Lower leg skin (tissue), 4 donors: ENCODE measurements around the gene MAN1C1. TPM values are rescaled to one million over a fixed set of nuclear protein-coding genes. Genes with fewer than 3 reads are reported as not detected.
A peak's percentile ranks its signal among the peaks of the same experiment; 100 is the strongest.

Experiments used
- DNase-seq, 2 donors: peaks; one replicate each; pipeline ENCODE4 v3.0.0-alpha.2; 2019; ENCODE audit warnings: low spot score in 2 of 2
- H3K4me3 ChIP-seq: fragments of 200-600 bp; sonication (generic); 2 replicates; pipeline ENCODE4 v1.5.1; 2017; ENCODE audit warnings: mild to moderate bottlenecking, low read depth; ENCODE audit not compliant: poor library complexity, severe bottlenecking
- POLR2A ChIP-seq, 2 donors: fragments of 450-650 bp; IDR thresholded peaks; one replicate each; pipeline ENCODE4 v1.6.1; 2016 to 2017; ENCODE audit warnings: antibody characterized with exemption in 2 of 2, mild to moderate bottlenecking in 1 of 2, moderate library complexity in 1 of 2
- WGBS, 2 donors: methylation state at CpG; one replicate each; pipeline ENCODE4 v1.1.5; 2018; 5-methylcytosine and 5-hydroxymethylcytosine counted together
- intact Hi-C: fragments of 100-400 bp; cut with DNase I; formaldehyde crosslinking; loops from one replicate; pipeline ENCODE4 v1.15.0; 2023; ENCODE audit warnings: low total_unique reads
- total RNA-seq, 4 donors: library from RNA; depleted of rRNA; stranded (reverse); fragments of >200 nt; gene quantifications; one replicate each; pipeline ENCODE4 v1.1.0, GENCODE V29; 2016
- TF ChIP-seq, protein P1 (sequence below), 3 donors: fragments of 450-650 bp; IDR thresholded peaks; one replicate each; pipeline ENCODE4 v1.5.1; 2016; ENCODE audit warnings: antibody characterized with exemption in 3 of 3, mild to moderate bottlenecking in 3 of 3, moderate library complexity in 2 of 3

Gene MAN1C1
- total RNA-seq, 4 donors from 2014 or later = 5.9 to 7.3 (median 6.6) TPM

DNA sequence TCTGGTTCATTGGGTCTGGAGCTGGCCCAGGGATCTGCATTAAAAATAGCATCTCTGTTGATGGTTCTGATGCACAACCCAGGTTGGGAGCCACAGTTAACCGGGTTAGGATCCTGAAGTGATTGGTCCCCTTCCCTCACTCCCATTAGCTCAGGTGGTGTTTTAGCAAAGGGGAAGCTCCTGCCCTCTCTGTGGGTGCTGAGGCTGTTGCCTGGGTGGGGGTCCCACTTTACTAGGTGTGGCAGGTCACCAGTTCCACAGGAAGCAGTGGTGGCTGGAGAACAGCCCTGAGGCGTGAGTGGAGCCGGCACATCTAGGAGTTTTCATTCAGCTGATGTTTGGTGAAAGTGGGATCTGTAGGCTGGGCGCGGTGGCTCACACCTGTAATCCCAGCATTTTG is 86.5 kb downstream of the MAN1C1 start:
- TF ChIP-seq, protein P1, sequence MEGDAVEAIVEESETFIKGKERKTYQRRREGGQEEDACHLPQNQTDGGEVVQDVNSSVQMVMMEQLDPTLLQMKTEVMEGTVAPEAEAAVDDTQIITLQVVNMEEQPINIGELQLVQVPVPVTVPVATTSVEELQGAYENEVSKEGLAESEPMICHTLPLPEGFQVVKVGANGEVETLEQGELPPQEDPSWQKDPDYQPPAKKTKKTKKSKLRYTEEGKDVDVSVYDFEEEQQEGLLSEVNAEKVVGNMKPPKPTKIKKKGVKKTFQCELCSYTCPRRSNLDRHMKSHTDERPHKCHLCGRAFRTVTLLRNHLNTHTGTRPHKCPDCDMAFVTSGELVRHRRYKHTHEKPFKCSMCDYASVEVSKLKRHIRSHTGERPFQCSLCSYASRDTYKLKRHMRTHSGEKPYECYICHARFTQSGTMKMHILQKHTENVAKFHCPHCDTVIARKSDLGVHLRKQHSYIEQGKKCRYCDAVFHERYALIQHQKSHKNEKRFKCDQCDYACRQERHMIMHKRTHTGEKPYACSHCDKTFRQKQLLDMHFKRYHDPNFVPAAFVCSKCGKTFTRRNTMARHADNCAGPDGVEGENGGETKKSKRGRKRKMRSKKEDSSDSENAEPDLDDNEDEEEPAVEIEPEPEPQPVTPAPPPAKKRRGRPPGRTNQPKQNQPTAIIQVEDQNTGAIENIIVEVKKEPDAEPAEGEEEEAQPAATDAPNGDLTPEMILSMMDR (IDR thresholded peaks at IDR 0.05) = no peak
- TF ChIP-seq POLR2A (IDR thresholded peaks at IDR 0.05) = no peak
- intact Hi-C loops = no loop called here
- WGBS, 2 donors = 90 to 91% methylated on average over 5 of the region's 5 CpGs
- DNase-seq = peak in 1 of 2 donors; percentile 65
- no peak overlapping the region for H3K4me3 ChIP-seq

DNA sequence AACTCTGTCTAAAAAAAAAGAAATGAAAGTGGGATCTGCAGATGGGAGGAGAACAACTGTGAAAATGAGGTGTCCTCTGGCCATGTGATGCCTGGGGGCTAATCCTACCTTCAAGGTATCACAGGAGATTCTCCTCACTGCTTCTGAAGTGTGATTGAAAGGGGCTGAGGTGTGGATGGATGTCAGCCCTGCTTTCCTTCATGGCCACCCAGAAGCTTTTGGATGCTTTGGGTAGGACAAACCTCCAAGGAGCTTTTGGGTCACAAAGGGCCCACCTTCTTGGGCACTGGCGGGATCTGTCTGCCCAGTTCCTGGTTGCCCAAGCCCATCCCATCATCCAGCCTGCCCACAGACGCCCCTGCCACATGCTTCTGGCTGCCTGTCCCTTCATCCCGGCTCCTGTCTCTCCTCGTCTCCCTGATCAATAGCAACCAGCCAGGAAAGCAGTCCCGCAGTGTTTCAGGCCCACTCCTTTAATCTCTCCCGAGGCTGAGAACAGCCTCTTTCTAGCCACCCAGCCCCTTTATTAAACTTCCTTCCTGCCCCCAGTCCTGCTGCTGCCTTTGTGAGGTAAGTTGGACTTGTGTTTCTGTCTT is 87.2 kb downstream of the MAN1C1 start:
- TF ChIP-seq POLR2A (IDR thresholded peaks at IDR 0.05) = no peak
- TF ChIP-seq, protein P1 (IDR thresholded peaks at IDR 0.05) = no peak
- intact Hi-C loops = no loop called here
- 75 to 89% methylated on average over 6 of the region's 6 CpGs for WGBS, 2 donors
- H3K4me3 ChIP-seq = no peak overlapping the region
- DNase-seq = peak in 1 of 2 donors; percentile 72

DNA sequence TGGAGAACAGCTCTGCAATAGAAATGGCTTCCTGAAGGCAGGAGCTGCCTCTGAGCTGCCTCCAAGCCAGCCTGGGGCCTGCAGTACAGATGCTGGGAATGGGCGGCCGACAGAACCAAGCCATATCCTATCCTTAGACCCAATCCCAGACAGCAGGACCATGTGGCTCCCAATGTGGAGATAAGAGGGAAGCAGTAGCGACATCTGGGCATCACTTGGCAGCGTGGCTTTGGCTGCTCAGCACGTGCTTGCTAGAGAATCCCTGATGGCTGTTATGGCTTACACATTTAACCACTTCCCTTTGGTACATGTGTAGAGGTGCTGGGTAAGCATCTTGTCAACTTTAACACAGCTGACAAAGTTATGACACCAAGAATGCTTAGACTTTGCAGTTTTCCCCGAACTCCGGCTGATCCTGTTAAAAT is 87.7 kb downstream of the MAN1C1 start:
- DNase-seq = peak in 1 of 2 donors; percentile 84
- WGBS, 2 donors = 74 to 77% methylated on average over 6 to 7 of the region's 7 CpGs
- H3K4me3 ChIP-seq = no peak overlapping the region

DNA sequence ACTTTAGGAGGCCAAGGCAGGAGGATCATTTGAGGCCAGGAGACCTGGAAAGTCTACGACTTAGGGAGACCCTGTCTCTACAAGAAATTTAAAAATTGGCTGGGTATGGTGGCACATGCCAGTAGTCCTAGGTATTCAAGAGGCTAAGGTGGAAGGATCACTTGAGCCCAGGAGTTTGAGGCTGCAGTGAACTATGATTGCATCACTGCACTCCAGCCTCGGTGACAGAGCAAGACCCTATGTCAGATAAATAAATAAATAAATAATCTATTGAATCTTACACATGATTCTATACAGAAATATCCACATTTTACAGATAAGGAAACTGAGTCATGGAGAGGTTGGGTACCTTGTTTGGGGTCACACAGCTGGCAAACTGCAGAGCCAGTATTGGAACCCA is 89.1 kb downstream of the MAN1C1 start:
- 94 to 95% methylated on average over 2 of the region's 2 CpGs for WGBS, 2 donors
- peak in 1 of 2 donors; percentile 43 for DNase-seq
- intact Hi-C loops = no loop called here
- no peak overlapping the region for H3K4me3 ChIP-seq
- TF ChIP-seq, protein P1 (IDR thresholded peaks at IDR 0.05) = no peak
- TF ChIP-seq POLR2A (IDR thresholded peaks at IDR 0.05) = no peak

More for the DNA sequence above, 87.7 kb downstream of the MAN1C1 start:
- TF ChIP-seq, protein P1 (IDR thresholded peaks at IDR 0.05) = no peak
- no peak for TF ChIP-seq POLR2A (IDR thresholded peaks at IDR 0.05)
- intact Hi-C loops = no loop called here

DNA sequence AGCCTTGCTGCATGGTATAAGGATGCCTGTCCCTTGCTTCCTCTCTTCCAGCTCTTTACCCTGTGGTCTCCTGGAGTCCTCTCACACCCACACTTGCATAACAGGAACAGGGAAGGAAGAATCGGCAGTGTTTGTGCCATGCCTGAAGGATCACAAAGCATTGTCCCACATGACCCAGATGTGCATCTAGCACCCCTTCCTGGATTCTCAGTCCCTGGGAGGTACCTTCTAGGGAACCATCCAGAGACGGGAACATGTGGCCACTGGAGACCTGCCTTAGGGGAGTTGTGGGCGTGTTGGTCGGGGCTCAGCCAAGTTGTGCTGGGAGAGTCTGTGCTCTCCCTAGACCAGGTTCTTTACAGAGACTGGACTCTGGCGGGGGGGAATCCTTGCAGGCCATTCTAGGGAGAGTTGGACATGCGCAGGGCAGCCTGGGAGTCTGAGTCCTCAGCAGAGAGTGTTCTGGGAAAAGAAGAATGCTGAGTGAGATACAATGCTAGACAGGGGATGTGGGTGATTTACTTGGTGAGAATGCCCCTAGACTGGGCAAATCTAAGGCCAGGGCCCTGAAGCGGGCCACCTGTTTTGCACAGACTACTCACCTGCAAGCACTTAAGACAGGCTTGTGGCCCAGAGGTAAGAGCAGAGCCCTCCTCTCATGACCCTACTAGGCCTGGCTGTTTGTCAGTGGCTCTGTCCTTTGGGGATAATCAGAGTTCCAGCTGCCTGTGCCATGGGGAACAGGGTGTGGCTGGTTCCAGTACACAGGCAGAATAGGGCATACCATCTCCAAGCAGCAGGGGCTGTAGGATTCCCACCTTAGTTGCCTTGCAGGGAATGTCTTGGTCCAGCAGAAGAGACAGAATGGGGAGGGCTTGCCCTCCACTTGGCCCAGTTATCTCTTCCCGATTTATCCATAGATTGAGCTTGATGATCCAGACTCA is 89.8 kb downstream of the MAN1C1 start:
- no peak overlapping the region for H3K4me3 ChIP-seq
- TF ChIP-seq, protein P1 (IDR thresholded peaks at IDR 0.05) = no peak
- no peak for TF ChIP-seq POLR2A (IDR thresholded peaks at IDR 0.05)
- peak in 1 of 2 donors; percentile 78 for DNase-seq
- WGBS, 2 donors = 68 to 77% methylated on average over 5 to 8 of the region's 8 CpGs
- intact Hi-C loops = no loop called here
